GM12878 (cell line): Measurements from ENCODE around the gene RMND1. TPM values are rescaled to one million over a fixed set of nuclear protein-coding genes. Genes with fewer than 3 reads are reported as not detected.

ENCODE experiments used
- ATAC-seq: fragments of 200-7000 bp; cut with Tn5 transposase; 3 replicates; pipeline ENCODE4 v1.9.1; 2020; ENCODE audit warnings: mild to moderate bottlenecking, moderate library complexity
- BruUV-seq: library from RNA; stranded (reverse); fragments of 400-500 nt; replicated peaks from 2 replicates; lab custom pipeline; 2021; lab: Mats Ljungman, UMichigan
- CTCF ChIA-PET: fragments of 300-600 bp; sonication (Branson Sonifier 250); formaldehyde crosslinking; extraction: SDS; loops from one replicate; lab custom pipeline; 2021; ENCODE audit warnings: inconsistent platforms; lab: Yijun Ruan, JAX
- POLR2A ChIA-PET: fragments of 350-600 bp; formaldehyde crosslinking; extraction: SDS; loops from one replicate; lab custom pipeline; 2021; ENCODE audit warnings: inconsistent platforms; lab: Charles Lee
- RAD21 ChIA-PET: fragments of 300-600 bp; sonication (Branson Sonifier 250); formaldehyde crosslinking; loops from one replicate; lab custom pipeline; 2023; ENCODE audit warnings: antibody characterized with exemption; ENCODE audit not compliant: unreplicated experiment; lab: Charles Lee
- SMC1A ChIA-PET: fragments of 300-600 bp; sonication (Branson Sonifier 250); formaldehyde crosslinking; loops from one replicate; lab custom pipeline; 2023; ENCODE audit not compliant: unreplicated experiment, uncharacterized antibody; lab: Charles Lee
- DNase-seq: peaks from one replicate; pipeline ENCODE4 v3.0.0-alpha.2; 2011; ENCODE audit warnings: low read depth, low spot score
- FAIRE-seq: peaks from 3 replicates; lab custom pipeline; 2011; peaks lifted over from hg19 to GRCh38; lab: Jason Lieb, UNC
- H2AFZ ChIP-seq: 2 replicates; pipeline ENCODE4 v1.6.0; 2011; ENCODE audit warnings: low read depth, low read length, control low read depth; ENCODE audit not compliant: control insufficient read depth
- H3K27ac ChIP-seq: 2 replicates; pipeline ENCODE4 v1.5.1; 2011; ENCODE audit warnings: control low read depth; ENCODE audit not compliant: control insufficient read depth, insufficient read depth
- H3K27me3 ChIP-seq, 2 experiments: replicated peaks in 1 of 2; 2 replicates each; pipeline versions ENCODE4 v1.6.0 to v1.6.1; 2011; ENCODE audit warnings: low read length in 1 of 2; ENCODE audit not compliant: control insufficient read depth in 2 of 2, insufficient read depth in 2 of 2
- H3K36me3 ChIP-seq, 2 experiments: 2 replicates each; pipeline ENCODE4 v1.5.1; 2011; ENCODE audit warnings: low read length in 1 of 2; ENCODE audit not compliant: control insufficient read depth in 2 of 2, insufficient read depth in 2 of 2
- H3K4me1 ChIP-seq: 2 replicates; pipeline ENCODE4 v1.6.1; 2011; ENCODE audit warnings: mild to moderate bottlenecking, low read length, moderate library complexity, mixed read lengths; ENCODE audit not compliant: control insufficient read depth, insufficient read depth
- H3K4me2 ChIP-seq: 2 replicates; pipeline ENCODE4 v1.6.0; 2011; ENCODE audit warnings: control low read depth; ENCODE audit not compliant: control insufficient read depth, insufficient read depth
- H3K4me3 ChIP-seq: fragments of 200-600 bp; sonication (generic); 2 replicates; pipeline ENCODE4 v1.5.1; 2016
- H3K79me2 ChIP-seq: 2 replicates; pipeline ENCODE4 v1.6.0; 2011; ENCODE audit warnings: low read length; ENCODE audit not compliant: control insufficient read depth, insufficient read depth
- H3K9ac ChIP-seq: 2 replicates; pipeline ENCODE4 v1.8.0; 2011; ENCODE audit warnings: low read length, control low read depth, mixed read lengths; ENCODE audit not compliant: control insufficient read depth, insufficient read depth
- H3K9me3 ChIP-seq: replicated peaks from 3 replicates; pipeline ENCODE4 v1.5.1; 2011; ENCODE audit warnings: mild to moderate bottlenecking, low read length; ENCODE audit not compliant: control insufficient read depth, insufficient read depth
- H4K20me1 ChIP-seq: 2 replicates; pipeline ENCODE4 v1.6.0; 2011; ENCODE audit not compliant: control insufficient read depth, insufficient read depth
- ATF7 ChIP-seq: fragments of 450-650 bp; IDR thresholded peaks from 2 replicates; pipeline ENCODE4 v1.6.1; 2016; ENCODE audit warnings: low read depth, mild to moderate bottlenecking
- DPF2 ChIP-seq: fragments of 450-650 bp; IDR thresholded peaks from 2 replicates; pipeline ENCODE4 v1.6.1; 2017; ENCODE audit warnings: mild to moderate bottlenecking
- EED ChIP-seq: sonication (generic); IDR thresholded peaks from 2 replicates; pipeline ENCODE4 v1.6.1; 2016; ENCODE audit warnings: antibody characterized with exemption, low read depth
- ETV6 ChIP-seq, 2 experiments: fragments of 450-650 bp in 1 of 2; IDR thresholded peaks in 1 of 2; conservative IDR thresholded peaks in 1 of 2; 2 replicates each; pipeline ENCODE4 v1.6.1; 2014; ENCODE audit warnings: antibody characterized with exemption in 1 of 2, borderline replicate concordance in 1 of 2, low read depth in 1 of 2, mild to moderate bottlenecking in 1 of 2, moderate library complexity in 1 of 2
- HDGF ChIP-seq: fragments of 450-650 bp; IDR thresholded peaks from 2 replicates; pipeline ENCODE4 v1.6.1; 2016; ENCODE audit warnings: antibody characterized with exemption
- IKZF1 ChIP-seq: fragments of 450-650 bp; conservative IDR thresholded peaks from 2 replicates; pipeline ENCODE4 v1.6.1; 2017; ENCODE audit warnings: antibody characterized with exemption, mild to moderate bottlenecking
- IKZF2 ChIP-seq, 2 experiments: fragments of 450-650 bp; IDR thresholded peaks; 2 replicates each; pipeline ENCODE4 v1.6.1; 2017; ENCODE audit warnings: mild to moderate bottlenecking in 2 of 2, moderate library complexity in 2 of 2
- MEF2A ChIP-seq: IDR thresholded peaks from 2 replicates; pipeline ENCODE4 v1.6.1; 2011; ENCODE audit warnings: low read depth, mild to moderate bottlenecking, low read length, moderate library complexity; ENCODE audit not compliant: insufficient read depth
- MEF2B ChIP-seq: fragments of 450-650 bp; IDR thresholded peaks from 2 replicates; pipeline ENCODE4 v1.6.1; 2018; ENCODE audit warnings: mild to moderate bottlenecking, moderate library complexity; ENCODE audit not compliant: partially characterized antibody, poor library complexity, severe bottlenecking
- NFYB ChIP-seq: IDR thresholded peaks from 2 replicates; pipeline ENCODE4 v1.6.1; 2011; ENCODE audit warnings: low read depth, mild to moderate bottlenecking, low read length, improper control_type of control experiment, moderate library complexity; ENCODE audit not compliant: insufficient read depth
- POLR2A ChIP-seq: IDR thresholded peaks from 2 replicates; pipeline ENCODE4 v1.6.1; 2011; ENCODE audit warnings: low read depth, mild to moderate bottlenecking, low read length
- POLR2AphosphoS5 ChIP-seq: IDR thresholded peaks from 2 replicates; pipeline ENCODE4 v1.6.1; 2011; ENCODE audit warnings: mild to moderate bottlenecking, low read length, inconsistent platforms
- RUNX3 ChIP-seq: IDR thresholded peaks from 2 replicates; pipeline ENCODE4 v1.6.1; 2012; ENCODE audit warnings: low read length, inconsistent platforms
- SPI1 ChIP-seq: IDR thresholded peaks from 2 replicates; pipeline ENCODE4 v1.6.1; 2011; ENCODE audit warnings: low read depth, mild to moderate bottlenecking, low read length, moderate library complexity, borderline replicate concordance; ENCODE audit not compliant: insufficient read depth
- SREBF1 ChIP-seq: IDR thresholded peaks from 2 replicates; pipeline ENCODE4 v1.6.1; 2012; ENCODE audit warnings: mild to moderate bottlenecking, low read length
- STAT3 ChIP-seq: IDR thresholded peaks from 2 replicates; pipeline ENCODE4 v1.6.1; 2011; ENCODE audit warnings: low read depth, low read length, improper control_type of control experiment
- ZSCAN29 ChIP-seq: fragments of 450-650 bp; IDR thresholded peaks from 2 replicates; pipeline ENCODE4 v1.6.1; 2017; ENCODE audit warnings: mild to moderate bottlenecking, moderate library complexity
- WGBS: methylation state at CpG from one replicate; pipeline ENCODE4 v1.1.6; 2016; ENCODE audit warnings: low lambda C conversion rate; ENCODE audit not compliant: insufficient replicate concordance, insufficient coverage; ENCODE audit errors: missing lambda C conversion rate; 5-methylcytosine and 5-hydroxymethylcytosine counted together
- in situ Hi-C: fragments of 300-500 bp; cut with MboI; formaldehyde crosslinking; loops from 9 replicates; pipeline ENCODE4 v1.14.3; 2018; ENCODE audit warnings: mixed read lengths
- intact Hi-C: fragments of 100-400 bp; cut with micrococcal nuclease; formaldehyde crosslinking; loops from one replicate; pipeline ENCODE4 v1.14.2; 2022; ENCODE audit not compliant: unreplicated experiment
- polyA plus RNA-seq, 11 experiments: library from polyadenylated mRNA; depleted of rRNA in 4 of 11; unstranded in 6 of 11; stranded (reverse) in 5 of 11; fragments of >200 nt; fragmentation: Nextera tagmentation in 4 of 11; fragmentation: Illumina TruSeq in 1 of 11; extraction: Ambion mirVana in 4 of 11; extraction: Trizol in 1 of 11; gene quantifications; 1 replicate in 1 of 11; 2 replicates in 10 of 11; pipeline versions ENCODE4 v1.2.1 to v1.2.3, GENCODE V29; 2011 to 2016; ENCODE audit warnings: inconsistent platforms in 2 of 11, missing spikeins in 2 of 11, low read depth in 1 of 11
- total RNA-seq, 4 experiments: library from RNA; depleted of rRNA in 3 of 4; stranded (reverse); fragments of >200 nt in 3 of 4; fragmentation: Illumina TruSeq in 1 of 4; extraction: Trizol in 1 of 4; gene quantifications; 2 replicates each; pipeline versions ENCODE4 v1.2.1 to v1.2.3, GENCODE V29; 2013 to 2021
- TF ChIP-seq, protein P1 (sequence below): IDR thresholded peaks from 2 replicates; pipeline ENCODE4 v1.6.1; 2012; ENCODE audit warnings: low read length, inconsistent platforms
- TF ChIP-seq, protein P2 (sequence below): IDR thresholded peaks from 2 replicates; pipeline ENCODE4 v1.6.1; 2012; ENCODE audit warnings: low read depth, low read length, improper control_type of control experiment
- TF ChIP-seq, protein P3 (sequence below): fragments of 450-650 bp; IDR thresholded peaks from 2 replicates; pipeline ENCODE4 v1.6.1; 2016; ENCODE audit warnings: mild to moderate bottlenecking

The RMND1 gene
- total and polyA plus RNA-seq, 10 of the 15 experiments (the other 5 are each of a cell fraction or from before 2014, with no cell fraction given): 15.9 to 34.5 (median 21.4) TPM

DNA sequence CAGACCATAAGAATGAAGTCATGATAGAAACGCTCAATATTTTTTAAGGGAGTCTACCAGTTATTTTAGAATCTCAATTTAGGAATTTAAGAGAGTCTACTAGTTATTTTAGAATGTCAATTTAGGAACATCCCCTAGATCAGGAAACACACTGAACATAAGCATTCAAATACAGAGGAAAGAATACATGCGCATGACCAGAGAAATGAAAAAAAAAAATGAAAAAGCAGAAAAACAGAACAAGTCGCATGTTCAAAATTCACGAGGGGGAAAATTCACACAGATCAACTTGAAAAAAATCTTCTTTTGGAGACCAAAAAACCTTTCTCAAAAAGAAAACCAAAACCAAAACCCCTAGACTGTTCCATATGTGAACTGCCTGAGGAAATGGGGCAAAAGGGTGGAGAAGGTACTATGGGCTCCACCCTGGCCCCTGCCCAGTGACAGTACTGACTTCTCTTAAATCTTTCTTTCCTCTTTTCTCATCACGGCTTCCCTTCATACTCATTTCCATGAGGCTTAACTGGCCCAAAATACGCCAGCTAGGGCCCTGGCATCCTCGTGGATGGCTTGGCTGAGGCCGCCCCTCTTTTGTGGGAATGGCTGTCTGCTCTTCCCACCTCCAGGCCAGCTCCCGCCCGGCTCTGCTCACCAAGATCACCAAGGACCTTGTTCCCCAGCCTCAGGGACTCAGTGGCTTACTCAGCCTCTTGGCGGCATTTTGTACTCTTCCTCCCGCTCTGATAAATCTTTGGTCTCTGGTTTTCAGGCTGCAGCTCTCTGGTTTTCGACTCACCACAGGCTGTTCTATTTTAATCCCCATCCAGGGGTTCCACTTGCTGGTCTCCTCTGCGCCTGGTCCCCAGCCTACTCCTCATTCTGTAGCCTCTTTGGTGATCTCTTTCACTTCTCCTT, 71.7 kb downstream of the RMND1 start:
- intact Hi-C loops (no loop called here), in situ Hi-C loops (no loop called here)
- Histone ChIP-seq H3K27ac (peak overlapping the region; percentile 84), H3K9me3 (no peaks in the 10 kb centered on the region), H4K20me1 (no peaks in the 10 kb centered on the region), H3K27me3 (no peaks in the 10 kb centered on the region), H3K4me2 (peak overlapping the region; percentile 67), H3K4me3 (peak overlapping the region; percentile 69), H2AFZ (peak overlapping the region; percentile 42), H3K36me3 (no peaks in the 10 kb centered on the region; a peak in 1 of 4 replicates), H3K4me1 (peaks cover 25% of the 10 kb centered on the region), H3K9ac (peak overlapping the region; percentile 73), H3K79me2 (peaks cover 79% of the 10 kb centered on the region)
- peak; percentile 84 for ATAC-seq
- POLR2A ChIA-PET: interaction anchor here (0.9 kb wide), 1 partner anchor 9 kb away, joined by 3 read pairs; no protein-coding TSS in a partner anchor
- RAD21 ChIA-PET: interaction anchor here (0.5 kb wide), 1 partner anchor 39 kb away, joined by 3 read pairs; no protein-coding TSS in a partner anchor
- no TSS peak for BruUV-seq
- DNase-seq: no peak
- CTCF ChIA-PET: interaction anchor here (1.1 to 1.5 kb wide), 5 partner anchors 8 to 71 kb away, joined by 3 read pairs; partner anchors contain the start of gene RMND1
- no peak for FAIRE-seq
- 71% methylated on average over 13 of the region's 14 CpGs for WGBS
- SMC1A ChIA-PET: interaction anchor here (1.3 to 1.5 kb wide), 2 partner anchors 9 to 112 kb away, joined by 3 to 6 read pairs; no protein-coding TSS in a partner anchor
- TF ChIP-seq STAT3 (no peak), SREBF1 (no peak), MEF2B (peak; percentile 38), IKZF1 (peak; percentile 54; the same call in 1 of the 2 replicates), SPI1 (peak; percentile 51; the same call in 1 of the 2 replicates), ZSCAN29 (no peak), MEF2A (0 out of 2 replicates have a peak, but pooled peaks have one; percentile 16), NFYB (no peak), EED (peak; percentile 17; the same call in 1 of the 2 replicates), ETV6 (conservative IDR thresholded peaks at IDR 0.05 in 1 of 2, IDR thresholded peaks at IDR 0.05 in 1 of 2; ENCODE audit: borderline replicate concordance in 1 of 2, low read depth in 1 of 2) (0 out of 4 replicates have a peak, but pooled peaks of 1 of the 2 experiments have one; percentile 8), DPF2 (no peak), HDGF (peak; percentile 62), ATF7 (peak; percentile 24; the same call in 1 of the 2 replicates), IKZF2 (IDR thresholded peaks at IDR 0.05) (0 out of 4 replicates have a peak, but pooled peaks have one; percentile 16 to 35), POLR2AphosphoS5 (peak; percentile 48; the same call in 1 of the 2 replicates), POLR2A (0 out of 2 replicates have a peak, but pooled peaks have one; percentile 22), RUNX3 (peak; percentile 49)
- TF ChIP-seq, protein P1, sequence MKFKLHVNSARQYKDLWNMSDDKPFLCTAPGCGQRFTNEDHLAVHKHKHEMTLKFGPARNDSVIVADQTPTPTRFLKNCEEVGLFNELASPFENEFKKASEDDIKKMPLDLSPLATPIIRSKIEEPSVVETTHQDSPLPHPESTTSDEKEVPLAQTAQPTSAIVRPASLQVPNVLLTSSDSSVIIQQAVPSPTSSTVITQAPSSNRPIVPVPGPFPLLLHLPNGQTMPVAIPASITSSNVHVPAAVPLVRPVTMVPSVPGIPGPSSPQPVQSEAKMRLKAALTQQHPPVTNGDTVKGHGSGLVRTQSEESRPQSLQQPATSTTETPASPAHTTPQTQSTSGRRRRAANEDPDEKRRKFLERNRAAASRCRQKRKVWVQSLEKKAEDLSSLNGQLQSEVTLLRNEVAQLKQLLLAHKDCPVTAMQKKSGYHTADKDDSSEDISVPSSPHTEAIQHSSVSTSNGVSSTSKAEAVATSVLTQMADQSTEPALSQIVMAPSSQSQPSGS: 0 out of 2 replicates have a peak, but pooled peaks have one; percentile 14
- TF ChIP-seq, protein P2, sequence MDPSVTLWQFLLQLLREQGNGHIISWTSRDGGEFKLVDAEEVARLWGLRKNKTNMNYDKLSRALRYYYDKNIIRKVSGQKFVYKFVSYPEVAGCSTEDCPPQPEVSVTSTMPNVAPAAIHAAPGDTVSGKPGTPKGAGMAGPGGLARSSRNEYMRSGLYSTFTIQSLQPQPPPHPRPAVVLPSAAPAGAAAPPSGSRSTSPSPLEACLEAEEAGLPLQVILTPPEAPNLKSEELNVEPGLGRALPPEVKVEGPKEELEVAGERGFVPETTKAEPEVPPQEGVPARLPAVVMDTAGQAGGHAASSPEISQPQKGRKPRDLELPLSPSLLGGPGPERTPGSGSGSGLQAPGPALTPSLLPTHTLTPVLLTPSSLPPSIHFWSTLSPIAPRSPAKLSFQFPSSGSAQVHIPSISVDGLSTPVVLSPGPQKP: no peak
- TF ChIP-seq, protein P3, sequence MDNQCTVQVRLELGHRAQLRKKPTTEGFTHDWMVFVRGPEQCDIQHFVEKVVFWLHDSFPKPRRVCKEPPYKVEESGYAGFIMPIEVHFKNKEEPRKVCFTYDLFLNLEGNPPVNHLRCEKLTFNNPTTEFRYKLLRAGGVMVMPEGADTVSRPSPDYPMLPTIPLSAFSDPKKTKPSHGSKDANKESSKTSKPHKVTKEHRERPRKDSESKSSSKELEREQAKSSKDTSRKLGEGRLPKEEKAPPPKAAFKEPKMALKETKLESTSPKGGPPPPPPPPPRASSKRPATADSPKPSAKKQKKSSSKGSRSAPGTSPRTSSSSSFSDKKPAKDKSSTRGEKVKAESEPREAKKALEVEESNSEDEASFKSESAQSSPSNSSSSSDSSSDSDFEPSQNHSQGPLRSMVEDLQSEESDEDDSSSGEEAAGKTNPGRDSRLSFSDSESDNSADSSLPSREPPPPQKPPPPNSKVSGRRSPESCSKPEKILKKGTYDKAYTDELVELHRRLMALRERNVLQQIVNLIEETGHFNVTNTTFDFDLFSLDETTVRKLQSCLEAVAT: peak; percentile 98
